K562 (cell line): Measurements from ENCODE around the gene ELL3. TPM values are rescaled to one million over a fixed set of nuclear protein-coding genes. Genes with fewer than 3 reads are reported as not detected.

Source experiments
- ATF1 ChIP-seq, 2 experiments: fragments of 450-650 bp in 1 of 2; IDR thresholded peaks; 2 replicates each; pipeline ENCODE4 v1.6.1; 2016; ENCODE audit warnings: missing compliant biosample characterization in 1 of 2, missing genetic modification characterization in 1 of 2
- BDP1 ChIP-seq: IDR thresholded peaks from 3 replicates; pipeline ENCODE4 v1.6.1; 2011; ENCODE audit not compliant: insufficient read length, insufficient read depth
- HIVEP1 ChIP-seq: fragments of 250-450 bp; sonication (Bioruptor Pico); IDR thresholded peaks from 2 replicates; pipeline ENCODE4 v1.4.0; 2020; ENCODE audit warnings: mild to moderate bottlenecking
- HNRNPK ChIP-seq: fragments of 200-400 bp; formaldehyde crosslinking; IDR thresholded peaks from one replicate; pipeline ENCODE4 v1.6.1; 2018; ENCODE audit warnings: mild to moderate bottlenecking, low read depth, low read length; ENCODE audit not compliant: poor library complexity, severe bottlenecking
- KLF16 ChIP-seq: IDR thresholded peaks from 2 replicates; pipeline ENCODE4 v1.6.1; 2016; ENCODE audit warnings: antibody characterized with exemption
- MTA3 ChIP-seq: fragments of 450-650 bp; formaldehyde crosslinking; IDR thresholded peaks from 2 replicates; pipeline ENCODE4 v1.6.1; 2017; ENCODE audit warnings: mild to moderate bottlenecking, borderline replicate concordance
- MYC ChIP-seq, 2 experiments: fragments of 250-450 bp in 1 of 2; sonication (Bioruptor Pico) in 1 of 2; IDR thresholded peaks; 2 replicates each; pipeline versions ENCODE4 v1.5.1 to v1.6.1; 2012 to 2021; ENCODE audit warnings: low read depth in 2 of 2, borderline replicate concordance in 1 of 2, improper control_type of control experiment in 1 of 2, low read length in 1 of 2, mild to moderate bottlenecking in 1 of 2, moderate library complexity in 1 of 2
- NCOA1 ChIP-seq: fragments of 450-650 bp; IDR thresholded peaks from 2 replicates; pipeline ENCODE4 v1.6.1; 2016; ENCODE audit warnings: low read depth
- NCOA2 ChIP-seq, 2 experiments: fragments of 450-650 bp; IDR thresholded peaks; 2 replicates each; pipeline ENCODE4 v1.6.1; 2018; ENCODE audit warnings: mild to moderate bottlenecking in 2 of 2, moderate library complexity in 1 of 2; ENCODE audit not compliant: partially characterized antibody in 2 of 2
- NFIX ChIP-seq: fragments of 250-450 bp; sonication (Bioruptor Pico); IDR thresholded peaks from 2 replicates; pipeline ENCODE4 v1.4.0; 2020; ENCODE audit warnings: low read depth, mild to moderate bottlenecking, moderate library complexity
- NFRKB ChIP-seq: fragments of 450-650 bp; IDR thresholded peaks from 2 replicates; pipeline ENCODE4 v1.6.1; 2016; ENCODE audit warnings: low read depth
- NR2C2 ChIP-seq, 2 experiments: fragments of 200-800 bp in 1 of 2; sonication (Bioruptor generic) in 1 of 2; sonication (generic) in 1 of 2; formaldehyde crosslinking in 1 of 2; IDR thresholded peaks; 2 replicates each; pipeline versions ENCODE4 v1.6.1 to v1.8.0; 2016 to 2022; ENCODE audit warnings: mild to moderate bottlenecking in 1 of 2, missing compliant biosample characterization in 1 of 2, missing genetic modification characterization in 1 of 2, missing genetic modification reagents in 1 of 2
- PURB ChIP-seq: sonication (generic); formaldehyde crosslinking; IDR thresholded peaks from 2 replicates; pipeline ENCODE4 v1.9.0; 2021; ENCODE audit warnings: low read depth, mild to moderate bottlenecking, missing genetic modification reagents
- SAFB ChIP-seq: fragments of 200-400 bp; formaldehyde crosslinking; IDR thresholded peaks from 2 replicates; pipeline ENCODE4 v1.6.1; 2017; ENCODE audit warnings: low read depth, low read length, borderline replicate concordance
- SPI1 ChIP-seq: IDR thresholded peaks from 2 replicates; pipeline ENCODE4 v1.6.1; 2011; ENCODE audit warnings: low read depth, low read length, control low read depth, borderline replicate concordance
- TCF7 ChIP-seq: sonication (generic); IDR thresholded peaks from 2 replicates; pipeline ENCODE4 v1.6.1; 2016; ENCODE audit warnings: antibody characterized with exemption, borderline replicate concordance
- ZNF134 ChIP-seq: fragments of 250-450 bp; sonication (Bioruptor Pico); conservative IDR thresholded peaks from 2 replicates; pipeline ENCODE4 v1.4.0; 2020
- ZNF347 ChIP-seq: fragments of 450-650 bp; formaldehyde crosslinking; IDR thresholded peaks from 2 replicates; pipeline ENCODE4 v1.4.0; 2020; ENCODE audit warnings: low read depth, mild to moderate bottlenecking, moderate library complexity
- ZNF764 ChIP-seq: fragments of 250-450 bp; sonication (Bioruptor Pico); IDR thresholded peaks from 2 replicates; pipeline ENCODE4 v1.4.0; 2020; ENCODE audit warnings: low read depth, mild to moderate bottlenecking, moderate library complexity
- polyA plus RNA-seq, 8 experiments: library from polyadenylated mRNA; depleted of rRNA in 4 of 8; stranded (reverse) in 5 of 8; unstranded in 3 of 8; fragments of >200 nt; fragmentation: Nextera tagmentation in 2 of 8; fragmentation: Illumina TruSeq in 1 of 8; extraction: Ambion mirVana in 2 of 8; extraction: Trizol in 1 of 8; gene quantifications; 2 replicates each; pipeline versions ENCODE4 v1.2.1 to v1.2.3, GENCODE V29; 2011 to 2014; ENCODE audit warnings: inconsistent platforms in 1 of 8, missing spikeins in 1 of 8
- total RNA-seq, 7 experiments: library from RNA; depleted of rRNA in 6 of 7; stranded (reverse); fragments of >200 nt in 6 of 7; fragmentation: Illumina TruSeq in 2 of 7; extraction: Trizol in 2 of 7; gene quantifications; 2 replicates each; pipeline versions ENCODE4 v1.2.1 to v1.2.3, GENCODE V29; 2011 to 2021; ENCODE audit warnings: low replicate concordance in 1 of 7
- TF ChIP-seq, protein P1 (sequence below): fragments of 200-800 bp; sonication (Bioruptor generic); IDR thresholded peaks from 2 replicates; pipeline ENCODE4 v1.6.1; 2017; ENCODE audit warnings: missing genetic modification characterization, missing compliant biosample characterization
- TF ChIP-seq, protein P2 (sequence below), 2 experiments: fragments of 200-800 bp in 1 of 2; sonication (Bioruptor generic) in 1 of 2; sonication (generic) in 1 of 2; formaldehyde crosslinking in 1 of 2; IDR thresholded peaks in 1 of 2; conservative IDR thresholded peaks in 1 of 2; 2 replicates each; pipeline versions ENCODE4 v1.5.0 to v1.6.1; 2016 to 2020; ENCODE audit warnings: missing compliant biosample characterization in 1 of 2, missing genetic modification characterization in 1 of 2, missing genetic modification reagents in 1 of 2
- TF ChIP-seq, protein P3 (sequence below): fragments of 450-650 bp; IDR thresholded peaks from 2 replicates; pipeline ENCODE4 v1.6.1; 2018; ENCODE audit warnings: mild to moderate bottlenecking, low read depth; ENCODE audit not compliant: partially characterized antibody
- TF ChIP-seq, protein P4 (sequence below): fragments of 450-650 bp; formaldehyde crosslinking; conservative IDR thresholded peaks from 2 replicates; pipeline ENCODE4 v1.4.0; 2022; ENCODE audit warnings: mild to moderate bottlenecking, missing genetic modification characterization

ELL3 gene
- total and polyA plus RNA-seq, 9 of the 15 experiments (the other 6 are each of a cell fraction or from before 2014, with no cell fraction given) = 0.80 to 5.2 (median 2.6) TPM

DNA sequence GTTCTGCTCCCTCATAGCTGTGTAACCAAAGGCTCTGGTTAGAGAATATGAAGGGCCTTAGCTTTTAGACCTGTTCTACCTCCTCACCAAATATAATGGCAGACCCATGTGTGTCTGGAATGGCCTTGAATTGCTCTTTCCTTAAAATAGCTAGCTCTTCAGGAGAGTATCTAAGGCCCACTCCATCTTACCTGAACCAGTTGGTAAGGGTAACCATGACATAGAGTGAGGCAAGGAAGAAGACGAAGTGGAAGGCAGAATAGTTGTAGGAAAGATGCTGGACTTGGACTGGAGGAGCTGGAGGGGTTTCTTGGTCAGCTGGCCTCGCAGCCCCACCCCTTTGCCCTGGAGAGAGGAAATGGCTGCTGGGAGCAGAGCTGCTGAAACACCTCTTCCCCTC lies 18.4 kb upstream of the ELL3 start (continued):
- TF ChIP-seq, protein P1, sequence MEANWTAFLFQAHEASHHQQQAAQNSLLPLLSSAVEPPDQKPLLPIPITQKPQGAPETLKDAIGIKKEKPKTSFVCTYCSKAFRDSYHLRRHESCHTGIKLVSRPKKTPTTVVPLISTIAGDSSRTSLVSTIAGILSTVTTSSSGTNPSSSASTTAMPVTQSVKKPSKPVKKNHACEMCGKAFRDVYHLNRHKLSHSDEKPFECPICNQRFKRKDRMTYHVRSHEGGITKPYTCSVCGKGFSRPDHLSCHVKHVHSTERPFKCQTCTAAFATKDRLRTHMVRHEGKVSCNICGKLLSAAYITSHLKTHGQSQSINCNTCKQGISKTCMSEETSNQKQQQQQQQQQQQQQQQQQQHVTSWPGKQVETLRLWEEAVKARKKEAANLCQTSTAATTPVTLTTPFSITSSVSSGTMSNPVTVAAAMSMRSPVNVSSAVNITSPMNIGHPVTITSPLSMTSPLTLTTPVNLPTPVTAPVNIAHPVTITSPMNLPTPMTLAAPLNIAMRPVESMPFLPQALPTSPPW (CRISPR knock-in tag) = no peak
- TF ChIP-seq ZNF134 (CRISPR knock-in tag) (no peak), HIVEP1 (CRISPR knock-in tag) (no peak), MTA3 (no peak), BDP1 (no peak), ZNF347 (CRISPR knock-in tag) (no peak), ATF1 (CRISPR knock-in tag; IDR thresholded peaks at IDR 0.05) (no peak), ATF1 (tag; IDR thresholded peaks at IDR 0.05) (no peak), SAFB (no peak), NFIX (CRISPR knock-in tag) (no peak), MYC (IDR thresholded peaks at IDR 0.05; ENCODE audit: low read depth, low read length) (no peak), MYC (CRISPR knock-in tag; IDR thresholded peaks at IDR 0.05; ENCODE audit: borderline replicate concordance, low read depth) (no peak), ZNF764 (CRISPR knock-in tag) (no peak), PURB (CRISPR knock-in tag) (no peak), HNRNPK (no peak), NCOA2 (IDR thresholded peaks at IDR 0.05; ENCODE audit: partially characterized antibody in 2 of 2) (no peak), NR2C2 (CRISPR knock-in tag; IDR thresholded peaks at IDR 0.05) (no peak), NR2C2 (tag; IDR thresholded peaks at IDR 0.05) (no peak), NFRKB (no peak), KLF16 (no peak), NCOA1 (no peak), SPI1 (no peak), TCF7 (no peak)
- TF ChIP-seq, protein P2, sequence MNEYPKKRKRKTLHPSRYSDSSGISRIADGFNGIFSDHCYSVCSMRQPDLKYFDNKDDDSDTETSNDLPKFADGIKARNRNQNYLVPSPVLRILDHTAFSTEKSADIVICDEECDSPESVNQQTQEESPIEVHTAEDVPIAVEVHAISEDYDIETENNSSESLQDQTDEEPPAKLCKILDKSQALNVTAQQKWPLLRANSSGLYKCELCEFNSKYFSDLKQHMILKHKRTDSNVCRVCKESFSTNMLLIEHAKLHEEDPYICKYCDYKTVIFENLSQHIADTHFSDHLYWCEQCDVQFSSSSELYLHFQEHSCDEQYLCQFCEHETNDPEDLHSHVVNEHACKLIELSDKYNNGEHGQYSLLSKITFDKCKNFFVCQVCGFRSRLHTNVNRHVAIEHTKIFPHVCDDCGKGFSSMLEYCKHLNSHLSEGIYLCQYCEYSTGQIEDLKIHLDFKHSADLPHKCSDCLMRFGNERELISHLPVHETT (CRISPR knock-in tag; conservative IDR thresholded peaks at IDR 0.05 in 1 of 2, IDR thresholded peaks at IDR 0.05 in 1 of 2) = no peak
- TF ChIP-seq, protein P3, sequence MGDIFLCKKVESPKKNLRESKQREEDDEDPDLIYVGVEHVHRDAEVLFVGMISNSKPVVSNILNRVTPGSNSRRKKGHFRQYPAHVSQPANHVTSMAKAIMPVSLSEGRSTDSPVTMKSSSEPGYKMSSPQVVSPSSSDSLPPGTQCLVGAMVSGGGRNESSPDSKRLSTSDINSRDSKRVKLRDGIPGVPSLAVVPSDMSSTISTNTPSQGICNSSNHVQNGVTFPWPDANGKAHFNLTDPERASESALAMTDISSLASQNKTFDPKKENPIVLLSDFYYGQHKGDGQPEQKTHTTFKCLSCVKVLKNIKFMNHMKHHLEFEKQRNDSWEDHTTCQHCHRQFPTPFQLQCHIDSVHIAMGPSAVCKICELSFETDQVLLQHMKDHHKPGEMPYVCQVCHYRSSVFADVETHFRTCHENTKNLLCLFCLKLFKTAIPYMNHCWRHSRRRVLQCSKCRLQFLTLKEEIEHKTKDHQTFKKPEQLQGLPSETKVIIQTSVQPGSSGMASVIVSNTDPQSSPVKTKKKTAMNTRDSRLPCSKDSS = no peak
- TF ChIP-seq, protein P4, sequence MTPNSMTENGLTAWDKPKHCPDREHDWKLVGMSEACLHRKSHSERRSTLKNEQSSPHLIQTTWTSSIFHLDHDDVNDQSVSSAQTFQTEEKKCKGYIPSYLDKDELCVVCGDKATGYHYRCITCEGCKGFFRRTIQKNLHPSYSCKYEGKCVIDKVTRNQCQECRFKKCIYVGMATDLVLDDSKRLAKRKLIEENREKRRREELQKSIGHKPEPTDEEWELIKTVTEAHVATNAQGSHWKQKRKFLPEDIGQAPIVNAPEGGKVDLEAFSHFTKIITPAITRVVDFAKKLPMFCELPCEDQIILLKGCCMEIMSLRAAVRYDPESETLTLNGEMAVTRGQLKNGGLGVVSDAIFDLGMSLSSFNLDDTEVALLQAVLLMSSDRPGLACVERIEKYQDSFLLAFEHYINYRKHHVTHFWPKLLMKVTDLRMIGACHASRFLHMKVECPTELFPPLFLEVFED = 0 out of 2 replicates have a peak, but pooled peaks have one; percentile 3
